ENCODE measurements around the gene SLC35F6.

SLC35F6 gene

GRCh38 chr2:26776195-26776800, 12.2 kb downstream of the SLC35F6 start:
- no peak for DNase-seq (ENCODE audit: low read depth)
- no peak overlapping the region for H3K4me3 ChIP-seq (ENCODE audit: low read depth, low read length)
- no peak for TF ChIP-seq CTCF (conservative IDR thresholded peaks at IDR 0.05; ENCODE audit: low read depth, low read length)

GRCh38 chr2:26778098-26778497, 14.0 kb downstream of the SLC35F6 start:
- TF ChIP-seq CTCF (conservative IDR thresholded peaks at IDR 0.05; ENCODE audit: low read depth, low read length): no peak
- no peak overlapping the region for H3K4me3 ChIP-seq (ENCODE audit: low read depth, low read length)
- no peak for DNase-seq (ENCODE audit: low read depth)

- no peak for DNase-seq (ENCODE audit: low read depth)
- TF ChIP-seq CTCF (conservative IDR thresholded peaks at IDR 0.05; ENCODE audit: low read depth, low read length): no peak
- no peak overlapping the region for H3K4me3 ChIP-seq (ENCODE audit: low read depth, low read length)
Observed at GRCh38 chr2:26778507-26778906, 14.4 kb downstream of the SLC35F6 start.

- TF ChIP-seq CTCF (conservative IDR thresholded peaks at IDR 0.05; ENCODE audit: low read depth, low read length): no peak
Observed at GRCh38 chr2:26780203-26780760, 16.2 kb downstream of the SLC35F6 start.

GRCh38 chr2:26782876-26783704, 19.0 kb downstream of the SLC35F6 start:
- H3K4me3 ChIP-seq (ENCODE audit: low read depth, low read length): no peak overlapping the region
- TF ChIP-seq CTCF (conservative IDR thresholded peaks at IDR 0.05; ENCODE audit: low read depth, low read length): no peak
- no peak for DNase-seq (ENCODE audit: low read depth)

More at GRCh38 chr2:26780203-26780760, 16.2 kb downstream of the SLC35F6 start:
- DNase-seq (ENCODE audit: low read depth): no peak
- no peak overlapping the region for H3K4me3 ChIP-seq (ENCODE audit: low read depth, low read length)

GRCh38 chr2:26784570-26785234, 20.6 kb downstream of the SLC35F6 start:
- no peak overlapping the region for H3K4me3 ChIP-seq (ENCODE audit: low read depth, low read length)
- no peak for DNase-seq (ENCODE audit: low read depth)
- no peak for TF ChIP-seq CTCF (conservative IDR thresholded peaks at IDR 0.05; ENCODE audit: low read depth, low read length)

Data from choroid plexus epithelial cell (primary cell).